H1 (cell line): ENCODE measurements around the gene AGGF1.

ENCODE experiments used
- CTCF ChIP-seq, 3 experiments: IDR thresholded peaks; 1 replicate in 2 of 3; 2 replicates in 1 of 3; pipeline versions ENCODE4 v1.5.1 to v1.6.1; 2011; ENCODE audit warnings: low read length in 3 of 3, mild to moderate bottlenecking in 3 of 3, inconsistent platforms in 2 of 3, low read depth in 1 of 3, moderate library complexity in 1 of 3; ENCODE audit not compliant: insufficient read depth in 1 of 3; ENCODE audit errors: control extremely low read depth in 1 of 3
- HDAC2 ChIP-seq, 2 experiments: fragments of 300-600 bp in 1 of 2; sonication (generic) in 1 of 2; IDR thresholded peaks; 2 replicates each; pipeline ENCODE4 v1.6.1; 2011 to 2012; ENCODE audit warnings: low read depth in 2 of 2, low read length in 2 of 2, mild to moderate bottlenecking in 2 of 2, moderate library complexity in 2 of 2, borderline replicate concordance in 1 of 2, inconsistent platforms in 1 of 2
- POLR2A ChIP-seq, 2 experiments: IDR thresholded peaks; 1 replicate in 1 of 2; 2 replicates in 1 of 2; pipeline ENCODE4 v1.6.1; 2011; ENCODE audit warnings: low read depth in 2 of 2, low read length in 2 of 2, mild to moderate bottlenecking in 2 of 2; ENCODE audit errors: control extremely low read depth in 1 of 2
- SUZ12 ChIP-seq: fragments of 200-600 bp; sonication (generic); IDR thresholded peaks from 2 replicates; pipeline ENCODE4 v1.6.1; 2012; ENCODE audit warnings: mild to moderate bottlenecking, inconsistent platforms, low read length, moderate library complexity, mixed read lengths

DNA sequence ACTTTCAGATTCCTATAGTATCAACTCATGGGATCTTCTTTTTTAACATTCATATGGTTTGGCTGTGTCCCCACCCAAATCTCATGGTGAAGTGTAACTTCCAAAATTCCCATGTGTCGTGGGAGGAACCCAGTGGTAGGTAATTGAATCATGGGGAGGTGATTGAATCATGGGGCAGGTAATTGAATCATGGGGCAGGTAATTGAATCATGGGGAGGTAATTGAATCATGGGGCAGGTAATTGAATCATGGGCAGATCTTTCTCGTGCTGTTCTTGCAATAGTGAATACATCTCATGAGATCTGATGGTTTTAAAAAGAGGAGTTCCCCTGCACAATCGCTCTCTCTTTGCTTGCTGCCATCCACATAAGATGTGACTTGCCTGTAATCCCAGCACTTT is 21.8 kb upstream of the AGGF1 start:
- TF ChIP-seq SUZ12 = no peak
- TF ChIP-seq CTCF (IDR thresholded peaks at IDR 0.05; ENCODE audit: control extremely low read depth in 1 of 3, insufficient read depth in 1 of 3, low read depth in 1 of 3, low read length in 3 of 3) = no peak
- no peak for TF ChIP-seq POLR2A (IDR thresholded peaks at IDR 0.05; ENCODE audit: control extremely low read depth in 1 of 2, low read depth in 2 of 2, low read length in 2 of 2)
- no peak for TF ChIP-seq HDAC2 (IDR thresholded peaks at IDR 0.05; ENCODE audit: borderline replicate concordance in 1 of 2, low read depth in 2 of 2, low read length in 2 of 2)
